Activated naive CD8-positive, alpha-beta T cell treated with anti-CD3 and anti-CD28 coated beads, Interleukin-2, amount 50 U/mL, for 16 hours (primary cell): Measurements from ENCODE around the gene INSM1.
"Not testable (repeated sequence)": the region's sequence is repeated elsewhere in the genome, so short reads cannot be mapped to it uniquely, and the experiment has no call there.

Experiments used
- DNase-seq: peaks from one replicate; pipeline ENCODE4 v3.0.0-alpha.2; 2020; ENCODE audit warnings: low read depth, low spot score

INSM1 gene, protein sequence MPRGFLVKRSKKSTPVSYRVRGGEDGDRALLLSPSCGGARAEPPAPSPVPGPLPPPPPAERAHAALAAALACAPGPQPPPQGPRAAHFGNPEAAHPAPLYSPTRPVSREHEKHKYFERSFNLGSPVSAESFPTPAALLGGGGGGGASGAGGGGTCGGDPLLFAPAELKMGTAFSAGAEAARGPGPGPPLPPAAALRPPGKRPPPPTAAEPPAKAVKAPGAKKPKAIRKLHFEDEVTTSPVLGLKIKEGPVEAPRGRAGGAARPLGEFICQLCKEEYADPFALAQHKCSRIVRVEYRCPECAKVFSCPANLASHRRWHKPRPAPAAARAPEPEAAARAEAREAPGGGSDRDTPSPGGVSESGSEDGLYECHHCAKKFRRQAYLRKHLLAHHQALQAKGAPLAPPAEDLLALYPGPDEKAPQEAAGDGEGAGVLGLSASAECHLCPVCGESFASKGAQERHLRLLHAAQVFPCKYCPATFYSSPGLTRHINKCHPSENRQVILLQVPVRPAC

DNA sequence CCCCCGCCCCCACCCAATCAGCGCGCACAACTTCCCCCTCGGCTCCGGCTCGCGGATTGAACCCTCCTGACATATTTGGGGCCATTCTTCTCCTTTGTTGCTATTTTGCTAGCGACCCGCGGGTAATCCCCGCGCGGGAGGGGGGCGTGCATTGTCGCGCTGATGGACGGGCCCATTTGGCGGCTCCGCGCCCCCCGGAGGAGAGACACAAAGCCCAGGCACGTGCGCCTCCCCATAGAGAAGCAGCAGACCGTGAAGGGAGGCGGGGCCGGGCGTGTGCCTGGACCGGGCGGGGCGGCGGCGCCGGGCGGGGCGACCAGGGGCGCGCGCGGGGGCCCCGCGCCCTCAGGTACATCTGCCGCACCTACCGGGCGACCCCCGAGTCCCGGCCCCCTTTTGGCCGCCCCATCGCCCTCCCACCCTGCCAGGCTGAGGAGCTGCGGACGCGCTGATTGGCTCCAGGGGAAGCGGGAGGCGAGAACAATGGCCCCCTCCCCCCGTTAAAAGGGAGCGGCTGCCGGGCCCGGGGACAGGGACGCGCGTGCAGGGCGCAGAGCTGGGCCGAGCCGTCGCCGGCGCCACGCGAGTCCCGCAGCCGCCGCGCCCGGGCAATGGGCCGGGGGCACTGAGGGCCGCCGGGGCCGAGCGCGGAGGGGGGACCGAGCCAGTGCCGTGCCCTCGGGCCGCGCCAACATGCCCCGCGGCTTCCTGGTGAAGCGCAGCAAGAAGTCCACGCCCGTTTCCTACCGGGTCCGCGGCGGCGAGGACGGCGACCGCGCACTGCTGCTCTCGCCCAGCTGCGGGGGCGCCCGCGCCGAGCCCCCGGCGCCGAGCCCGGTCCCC, at the start of gene INSM1:
INSM1 (plus strand) TSS at position 530 of the 843 bp plus-strand sequence; CDS start at position 694, 164 bp downstream.
- no peak for DNase-seq

DNA sequence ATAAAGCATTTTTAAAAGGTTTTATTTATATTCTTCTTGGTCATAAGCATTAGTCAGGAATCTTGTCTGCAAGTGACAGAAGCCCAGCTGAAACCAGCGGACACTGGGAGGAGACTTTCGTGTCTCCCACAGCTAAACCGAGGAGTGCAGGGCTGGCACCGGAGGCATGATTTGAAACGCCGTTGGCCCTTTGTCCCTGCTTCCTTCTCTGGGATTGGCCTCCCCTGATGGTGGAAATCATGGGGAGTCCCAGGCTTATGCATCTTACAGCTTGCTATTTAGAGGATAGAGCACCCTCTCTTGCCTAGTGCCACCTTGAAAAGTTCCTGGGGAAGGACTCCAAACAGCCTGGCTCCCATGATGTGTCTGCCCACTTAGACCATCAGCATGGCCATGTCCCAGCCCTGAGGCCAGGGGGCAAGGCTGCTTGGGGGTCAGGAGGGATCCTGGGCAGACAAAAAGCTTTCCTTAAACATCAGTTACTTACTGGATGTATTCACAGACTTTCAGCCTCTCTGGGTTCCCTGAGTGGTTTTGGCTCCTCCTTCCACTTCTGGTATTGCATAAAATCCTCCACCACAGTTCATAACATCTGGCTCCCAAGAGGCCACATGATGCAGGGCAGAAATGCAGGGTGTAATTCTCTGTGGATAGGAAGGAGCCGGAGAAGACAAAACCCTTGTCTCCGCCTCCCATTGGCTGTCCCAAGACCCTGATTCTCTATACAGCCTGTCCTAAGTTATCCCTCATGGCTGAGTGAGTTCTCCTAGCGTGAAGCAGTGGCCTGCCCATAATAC, 49.3 kb upstream of the INSM1 start:
- DNase-seq, result no peak

DNA sequence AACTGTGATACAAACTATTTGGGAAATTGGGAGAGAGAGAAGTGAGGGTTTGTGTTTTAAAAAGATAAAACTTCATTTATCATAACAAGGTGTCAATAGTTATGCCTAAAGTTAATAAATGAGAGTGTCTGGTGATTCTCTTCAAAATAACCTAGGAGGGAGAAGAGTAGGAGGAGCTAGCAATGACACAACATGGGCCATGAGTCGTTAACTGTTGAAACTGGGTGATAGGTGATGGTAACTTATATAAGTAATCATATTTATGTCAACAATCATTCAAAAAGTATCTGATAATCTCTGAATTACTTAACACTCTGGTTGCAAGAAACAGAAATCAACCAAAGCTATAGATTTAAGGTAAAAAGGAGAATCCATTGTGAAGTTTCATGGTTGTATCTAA, 46.8 kb upstream of the INSM1 start:
- no peak for DNase-seq

DNA sequence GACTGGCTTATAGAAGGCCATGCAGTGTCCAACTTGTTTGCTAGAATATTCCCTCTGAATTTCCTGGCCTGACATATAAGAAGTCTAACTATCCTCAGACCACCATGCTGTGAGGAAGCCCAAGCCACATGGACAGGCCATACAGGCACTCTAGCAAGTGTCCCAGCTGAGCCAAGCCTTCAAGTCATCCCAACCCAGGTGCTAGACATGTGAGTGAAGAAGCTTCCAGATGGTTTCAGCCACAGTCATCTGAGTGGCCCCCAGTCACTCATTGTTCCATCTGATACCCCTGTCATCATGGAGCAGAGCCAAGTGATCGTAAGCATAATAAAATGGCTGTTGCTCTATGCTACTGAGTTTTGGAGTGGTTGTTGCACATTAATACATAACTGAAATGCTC, 46.0 kb upstream of the INSM1 start:
- DNase-seq, result no peak

DNA sequence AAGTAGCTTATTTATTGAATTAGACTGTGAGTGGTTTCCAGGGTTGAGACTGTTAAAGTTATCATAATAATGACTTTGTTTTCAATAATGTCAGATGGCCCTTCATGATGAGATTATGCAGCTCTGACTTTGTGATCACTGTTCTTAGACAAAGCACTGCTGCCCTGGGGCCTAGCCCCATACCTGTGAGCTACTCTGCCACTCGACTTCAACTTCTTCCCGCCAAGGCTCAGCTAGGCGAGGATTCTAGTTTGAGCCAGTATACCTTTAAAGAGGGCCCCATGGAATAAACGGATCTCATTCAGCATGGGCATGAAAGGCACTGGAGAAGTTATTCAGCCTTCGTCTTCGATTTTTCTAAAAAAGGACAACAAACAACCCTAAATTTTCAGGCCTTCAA, 45.0 kb upstream of the INSM1 start:
- no peak for DNase-seq

DNA sequence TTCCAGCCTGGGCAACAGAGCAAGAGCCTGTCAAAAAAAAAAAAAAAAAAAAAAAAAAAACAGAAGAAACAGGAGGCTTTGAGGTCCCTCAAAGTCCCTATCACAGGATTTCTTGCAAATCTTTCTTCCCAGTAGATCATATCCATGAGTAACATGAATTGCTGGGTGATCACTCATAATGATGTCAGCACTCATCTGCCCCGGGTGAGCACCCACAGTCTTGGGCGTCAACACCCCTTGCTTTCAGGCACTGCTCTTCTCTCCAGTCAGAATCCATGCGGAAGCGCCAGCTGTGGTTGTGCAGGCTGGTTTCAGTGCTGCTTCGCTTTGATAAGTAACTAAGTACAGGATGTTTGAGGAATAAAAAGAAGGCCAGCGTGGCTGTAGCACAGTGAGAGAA, 40.2 kb upstream of the INSM1 start:
- no peak for DNase-seq

DNA sequence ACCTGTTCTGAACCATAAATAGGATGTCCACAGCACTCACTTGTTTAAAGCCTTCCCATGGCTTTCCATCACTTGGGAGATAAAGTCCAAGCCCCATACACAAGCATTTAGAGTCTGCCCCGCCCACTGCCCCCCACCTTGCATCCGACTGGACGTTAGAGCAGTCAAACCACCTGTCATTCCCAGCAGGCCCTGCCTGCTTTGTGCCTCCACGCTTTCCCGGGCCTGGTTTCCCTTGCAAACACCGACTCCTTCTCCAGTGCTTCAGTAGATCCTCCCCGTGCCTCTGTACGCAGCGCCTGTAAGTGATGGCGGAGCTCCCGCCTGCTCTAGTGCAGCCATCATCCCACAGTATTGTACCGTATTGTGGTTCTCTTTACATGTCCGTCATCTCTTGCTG, 38.3 kb upstream of the INSM1 start:
- no peak for DNase-seq

DNA sequence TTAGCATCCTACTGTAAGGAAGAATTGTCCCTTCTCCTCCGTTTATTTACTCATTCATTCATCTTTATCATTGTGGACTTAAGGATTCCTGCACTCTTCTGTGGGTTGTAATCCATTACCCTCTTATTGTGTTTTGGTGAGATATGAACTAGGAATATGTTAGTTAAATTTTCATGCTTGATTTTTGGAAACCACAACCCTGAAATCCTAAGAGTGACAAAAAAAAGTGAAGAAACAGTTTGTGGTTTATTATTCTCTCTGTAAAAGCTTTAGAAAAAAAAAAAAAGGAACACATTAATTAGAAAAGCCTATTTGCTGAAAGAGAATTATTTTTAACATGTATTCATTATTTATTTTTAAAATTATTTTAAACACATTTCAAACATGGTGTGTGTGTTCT, 36.7 kb upstream of the INSM1 start:
- DNase-seq, result no peak

DNA sequence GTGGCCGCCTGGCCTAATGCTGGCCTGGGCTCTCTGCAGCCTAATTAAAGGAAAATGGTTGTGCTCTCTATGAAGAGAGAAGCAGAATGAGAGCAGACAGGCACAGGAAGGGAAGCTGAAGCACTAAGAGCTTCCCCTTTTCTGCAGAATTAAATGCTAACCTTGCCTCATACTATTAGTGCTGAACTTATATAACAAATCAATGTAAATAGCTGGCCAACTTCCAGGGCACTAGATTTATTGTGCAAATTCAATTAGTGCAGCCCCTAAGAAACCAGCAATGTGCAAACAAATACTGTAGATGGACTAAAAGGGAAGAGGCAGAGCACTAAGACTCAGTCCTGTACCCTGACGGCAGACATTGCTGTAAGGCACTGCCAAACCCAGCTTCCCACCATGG, 36.1 kb upstream of the INSM1 start:
- DNase-seq, result no peak

DNA sequence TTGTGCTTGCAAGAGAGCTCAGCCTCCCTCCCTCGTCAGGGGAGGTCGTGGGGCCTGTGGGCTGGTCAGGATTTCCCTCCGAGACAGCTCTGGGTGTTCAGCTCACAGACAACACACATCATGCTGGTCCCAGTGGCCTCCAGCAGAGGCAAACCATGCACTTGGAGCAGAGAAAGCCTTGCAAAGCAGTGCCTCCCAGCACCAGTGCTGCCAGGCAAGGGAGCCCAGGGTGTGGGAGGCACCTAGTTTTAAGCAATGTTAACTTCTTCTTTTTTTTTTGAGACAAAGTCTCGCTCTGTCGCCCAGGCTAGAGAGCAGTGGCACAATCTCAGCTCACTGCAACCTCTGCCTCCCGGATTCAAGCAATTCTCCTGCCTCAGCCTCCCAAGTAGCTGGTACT, 34.0 kb upstream of the INSM1 start:
- no peak for DNase-seq

DNA sequence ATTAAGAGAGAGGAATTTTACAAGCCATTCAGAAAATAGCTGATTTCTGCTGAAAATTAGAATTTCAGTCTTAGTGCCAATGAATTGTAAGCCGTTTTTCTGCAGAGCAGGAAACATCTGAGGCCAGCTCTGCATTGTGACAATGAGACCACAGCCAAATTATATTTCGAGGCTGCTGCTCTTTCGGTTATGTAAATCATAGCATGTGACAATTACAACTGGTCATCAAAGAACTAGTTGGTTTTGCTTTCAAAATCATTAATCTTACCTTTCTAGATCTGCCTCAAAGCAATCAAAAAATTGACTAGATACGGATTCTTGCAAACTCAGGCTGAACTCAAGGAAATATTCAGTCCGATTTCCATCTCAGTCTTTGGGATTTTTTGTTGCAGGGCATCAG, 33.4 kb upstream of the INSM1 start:
- no peak for DNase-seq

DNA sequence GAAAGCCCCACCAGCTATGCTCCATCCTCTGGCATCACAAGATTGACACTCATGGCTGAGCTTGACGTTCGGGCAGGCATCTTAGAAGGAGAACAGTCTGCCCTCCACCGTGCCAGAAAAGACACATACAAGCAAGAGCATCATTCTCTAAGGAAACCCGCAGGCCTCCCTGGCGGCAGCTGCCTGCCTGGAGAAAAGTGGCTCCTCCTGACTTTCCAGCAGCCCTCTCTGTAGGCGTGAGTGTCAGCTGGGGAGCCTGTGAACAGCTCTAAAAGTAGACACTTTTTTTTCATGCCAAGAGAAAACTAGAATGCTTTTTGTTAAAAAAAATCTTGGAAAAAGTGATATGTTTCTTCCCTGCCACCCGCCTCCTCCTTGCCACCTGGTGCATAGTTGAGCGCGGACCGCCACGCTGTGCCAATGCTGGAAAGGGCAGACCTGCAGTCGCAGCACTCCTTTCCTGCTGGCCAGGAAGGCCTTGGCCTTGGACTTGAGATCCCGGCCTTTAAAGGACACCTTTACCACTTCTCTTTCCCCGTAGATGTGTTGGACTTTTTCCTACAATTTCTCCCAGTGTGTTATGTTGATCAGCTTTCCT, 29.7 kb upstream of the INSM1 start:
- no peak for DNase-seq

DNA sequence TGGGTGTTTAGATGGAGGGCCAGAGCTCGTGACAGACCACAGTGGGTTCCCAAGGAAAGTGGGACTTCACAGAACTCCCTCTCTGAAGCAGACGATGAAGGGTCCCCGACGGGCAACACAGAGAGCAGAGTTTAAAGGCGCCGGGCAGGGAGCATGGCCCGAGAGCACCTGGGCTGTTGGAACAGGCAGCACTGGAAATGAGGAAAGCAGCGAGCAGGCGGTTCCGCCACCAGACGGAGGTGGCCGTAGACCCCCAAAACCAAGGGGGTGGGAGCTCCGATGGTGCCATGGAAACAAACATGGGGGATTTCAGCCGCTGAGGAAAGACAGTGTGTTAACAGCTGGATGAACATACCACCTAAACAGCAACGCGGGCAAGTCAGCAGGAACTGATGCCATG, 27.5 kb upstream of the INSM1 start:
- DNase-seq, result no peak

DNA sequence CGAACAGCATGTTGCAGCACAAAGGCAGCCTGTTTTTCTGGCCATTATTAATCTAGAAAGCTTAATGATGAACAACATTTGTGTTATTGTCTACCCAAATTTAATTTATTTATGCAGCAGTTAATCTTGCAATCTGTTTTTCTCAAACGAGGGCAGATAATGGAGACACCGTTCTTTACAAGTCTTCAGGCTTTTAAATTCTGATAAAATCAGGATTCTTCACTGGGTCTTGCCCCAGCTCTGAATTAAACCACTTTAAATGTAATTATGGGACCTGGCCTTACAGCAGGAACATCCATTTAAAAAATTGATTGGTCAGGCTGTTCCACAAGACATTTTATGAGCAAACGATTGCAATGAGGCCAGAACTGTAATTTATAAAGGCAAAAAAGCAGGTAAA, 26.5 kb upstream of the INSM1 start:
- DNase-seq, result no peak

DNA sequence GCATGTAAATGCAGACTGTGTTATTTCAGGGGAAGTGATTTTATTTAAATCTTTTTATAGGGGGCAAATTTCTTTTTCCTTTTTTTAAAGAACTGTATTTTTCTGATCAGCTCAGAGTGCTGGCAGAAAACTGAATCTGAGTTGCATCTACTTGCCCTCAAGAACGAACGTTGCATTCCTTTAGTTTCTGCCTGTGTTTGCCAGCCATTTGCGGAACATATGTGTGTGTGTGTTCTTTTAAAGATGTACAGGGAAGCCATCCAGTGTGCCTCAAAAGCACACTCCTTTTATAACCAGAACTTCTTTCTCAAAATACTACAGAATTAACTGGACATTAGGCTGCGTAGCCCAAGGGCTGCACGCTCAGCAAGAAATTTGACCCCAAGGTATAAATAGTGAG, 25.8 kb upstream of the INSM1 start:
- DNase-seq, result no peak

DNA sequence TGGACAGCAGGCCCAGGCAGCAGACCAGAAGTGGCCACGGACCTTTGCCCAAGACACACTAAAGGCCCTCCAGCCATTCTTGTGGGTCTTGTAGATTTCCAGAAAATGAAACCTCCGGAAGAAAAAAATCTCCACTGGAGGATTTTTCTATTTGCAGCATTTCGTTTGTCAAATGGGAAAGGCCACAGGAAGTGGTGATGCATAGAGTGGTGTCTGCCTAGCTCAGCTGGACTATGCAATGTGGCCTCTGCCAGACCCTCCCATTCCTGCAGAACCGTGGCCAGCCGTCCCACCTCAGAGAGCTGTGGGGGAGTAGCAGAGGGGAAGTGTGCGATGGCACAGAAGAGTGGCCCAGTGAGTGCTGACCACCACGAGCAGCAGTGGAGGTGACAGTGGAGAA, 24.0 kb upstream of the INSM1 start:
- no peak for DNase-seq

DNA sequence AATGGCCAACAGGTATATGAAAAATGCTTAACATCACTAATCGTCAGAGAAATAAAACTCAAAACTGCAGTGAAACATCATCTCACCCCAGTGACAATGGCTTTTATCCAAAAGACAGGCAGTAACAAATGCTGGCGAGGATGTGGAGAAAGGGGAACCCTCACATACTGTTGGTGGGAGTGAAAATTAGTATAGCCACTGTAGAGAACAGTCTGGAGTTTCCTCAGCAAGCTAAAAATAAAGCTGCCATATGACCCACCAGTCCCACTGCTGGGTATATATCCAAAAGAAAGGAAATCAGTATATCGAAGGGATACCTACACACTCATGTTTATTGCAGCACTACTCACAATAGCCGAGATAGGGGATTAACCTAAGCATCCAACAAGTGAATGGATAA, 23.4 kb upstream of the INSM1 start:
- DNase-seq, result no peak

DNA sequence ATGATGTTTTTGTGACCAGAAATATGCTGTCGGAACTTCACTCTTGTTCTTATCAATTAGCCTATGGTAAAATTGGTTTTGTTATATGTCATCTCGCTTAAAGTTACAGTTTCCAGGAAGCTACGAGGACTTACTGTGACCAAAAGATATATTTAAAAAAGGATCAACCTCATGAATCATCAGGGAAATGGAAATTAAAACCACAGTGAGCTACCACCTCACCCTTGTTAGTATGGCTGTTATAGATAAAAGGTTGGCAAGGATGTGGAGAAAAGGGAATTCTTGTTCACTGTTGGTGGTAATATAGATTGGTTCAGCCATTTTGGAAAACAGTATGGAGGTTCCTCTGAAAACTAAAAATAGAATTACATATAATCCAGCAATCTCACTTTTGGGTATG, 14.3 kb upstream of the INSM1 start:
- no peak for DNase-seq

DNA sequence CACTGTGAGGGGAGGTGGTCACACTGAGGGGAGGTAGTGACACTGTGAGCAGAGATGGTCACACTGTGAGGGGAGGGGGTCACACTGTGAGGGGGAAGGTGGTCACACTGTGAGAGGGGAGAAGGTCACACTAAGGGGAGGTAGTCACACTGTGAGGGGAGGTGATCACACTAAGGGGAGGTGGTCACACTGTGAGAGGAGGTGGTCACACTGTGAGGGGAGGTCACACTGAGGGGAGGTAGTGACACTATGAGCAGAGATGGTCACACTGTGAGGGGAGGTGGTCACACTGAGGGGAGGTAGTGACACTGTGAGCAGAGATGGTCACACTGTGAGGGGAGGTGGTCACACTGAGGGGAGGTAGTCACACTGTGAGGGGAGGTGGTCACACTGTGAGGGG, 12.4 kb upstream of the INSM1 start:
- not testable (repeated sequence) for DNase-seq

DNA sequence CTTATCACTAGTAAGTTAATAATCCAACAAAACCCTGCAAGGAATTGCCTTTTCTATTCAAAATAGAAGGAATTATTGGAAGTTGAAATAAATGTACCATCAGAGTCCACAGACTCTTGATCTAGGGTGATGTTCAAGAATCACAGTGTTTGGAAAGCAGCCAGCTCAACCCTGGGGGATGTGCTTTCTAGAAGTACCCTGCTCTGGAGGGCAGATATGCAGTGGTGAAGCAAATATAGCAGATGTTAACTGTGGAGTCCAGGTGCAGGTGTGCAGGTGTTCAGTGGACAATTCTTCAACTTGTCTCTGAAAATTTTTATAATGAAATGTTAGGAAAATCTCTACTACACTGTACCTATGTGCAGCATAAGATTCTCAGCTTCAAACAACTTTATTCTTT, 9.1 kb upstream of the INSM1 start:
- DNase-seq, result no peak

DNA sequence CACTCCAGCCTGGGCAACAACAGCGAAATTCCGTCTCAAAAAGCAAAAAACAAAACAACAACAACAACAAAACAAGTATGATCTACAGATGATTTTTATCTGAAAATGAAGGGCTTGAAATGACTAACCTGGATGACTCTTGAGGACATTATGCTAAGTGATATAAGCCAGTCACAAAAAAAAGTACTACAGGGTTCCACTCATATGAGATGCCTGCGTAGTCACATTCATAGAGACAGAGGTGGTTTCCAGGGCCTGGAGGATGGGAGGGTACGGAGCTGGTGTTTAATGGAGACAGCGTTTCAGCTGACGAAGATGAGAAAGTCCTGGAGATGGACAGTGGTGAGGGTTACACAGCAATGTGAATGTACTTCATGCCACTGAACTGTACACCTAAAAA, 8.3 kb upstream of the INSM1 start:
- no peak for DNase-seq

DNA sequence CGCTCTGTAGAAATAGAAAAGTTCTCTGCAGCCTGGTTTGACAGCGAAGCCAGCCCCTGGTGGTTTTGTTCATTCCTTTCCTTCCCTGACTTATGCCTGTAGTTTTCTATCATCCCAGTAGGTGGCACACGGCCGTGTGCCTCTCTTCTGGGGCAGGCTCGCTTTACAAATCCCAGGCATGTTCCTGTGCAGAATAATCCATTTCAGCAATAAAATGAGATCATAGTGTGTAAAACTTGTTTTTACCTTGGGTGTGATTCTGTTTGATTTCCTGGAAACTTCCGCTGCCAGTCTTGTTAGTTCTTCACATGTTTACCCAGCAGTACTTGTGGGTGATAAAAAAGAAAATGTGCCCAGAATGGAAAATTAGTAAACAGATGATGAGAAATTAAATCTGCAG, 7.4 kb upstream of the INSM1 start:
- no peak for DNase-seq
